Activated T-cell treated with anti-CD3 and anti-CD28 coated beads, Interleukin-2, amount 50 U/mL, for 72 hours (primary cell): ENCODE data around the gene COA4. TPM values are rescaled to one million over a fixed set of nuclear protein-coding genes. Genes with fewer than 3 reads are reported as not detected.
"Not testable (repeated sequence)": the region's sequence is repeated elsewhere in the genome, so short reads cannot be mapped to it uniquely, and the experiment has no call there.

Experiments
- ATAC-seq, 2 donors: fragments of 150-1000 bp; cut with Tn5 transposase; replicated peaks in 1 of 2; 2 replicates each; pipeline ENCODE4 v1.10.0; 2021; ENCODE audit warnings: moderate library complexity in 2 of 2, mild to moderate bottlenecking in 1 of 2
- DNase-seq, 2 donors: peaks; one replicate each; pipeline ENCODE4 v3.0.0; 2021 to 2022; ENCODE audit warnings: mixed read lengths in 1 of 2
- H3K27ac Mint-ChIP-seq: one replicate; pipeline ENCODE4 v1.8.0; 2022; ENCODE audit warnings: mild to moderate bottlenecking, moderate library complexity, mixed read lengths
- H3K27me3 Mint-ChIP-seq: one replicate; pipeline ENCODE4 v1.8.0; 2022; ENCODE audit warnings: low read depth, mixed read lengths
- H3K36me3 Mint-ChIP-seq, 2 donors: one replicate each; pipeline ENCODE4 v1.8.0; 2022; ENCODE audit warnings: mixed read lengths in 2 of 2, mild to moderate bottlenecking in 1 of 2; ENCODE audit not compliant: insufficient read depth in 2 of 2
- H3K4me1 Mint-ChIP-seq: one replicate; pipeline ENCODE4 v1.8.0; 2022; ENCODE audit warnings: low read depth, mixed read lengths
- H3K4me3 Mint-ChIP-seq, 2 donors: one replicate each; pipeline ENCODE4 v1.8.0; 2022; ENCODE audit warnings: mild to moderate bottlenecking in 2 of 2, mixed read lengths in 2 of 2, moderate library complexity in 2 of 2
- H3K9me3 Mint-ChIP-seq, 2 donors: one replicate each; pipeline ENCODE4 v1.8.0; 2022; ENCODE audit warnings: mixed read lengths in 2 of 2
- total RNA-seq, 2 donors: library from RNA; stranded (reverse); gene quantifications; one replicate each; pipeline ENCODE4 v1.2.3, GENCODE V29; 2022

The COA4 gene
- total RNA-seq, 2 donors from 2014 or later = 35.4 to 38.1 TPM

- H3K9me3 Mint-ChIP-seq = no peaks in the 10 kb centered on the region
These were observed 7.2 kb upstream of the COA4 start for GRCh38 chr11:73883856-73884255.

GRCh38 chr11:73880449-73880848 is 3.8 kb upstream of the COA4 start:
- DNase-seq, H3K36me3 Mint-ChIP-seq, H3K27ac Mint-ChIP-seq, H3K27me3 Mint-ChIP-seq, H3K9me3 Mint-ChIP-seq, H3K4me3 Mint-ChIP-seq, ATAC-seq: not testable (repeated sequence)
- peaks cover 31% of the 10 kb centered on the region for H3K4me1 Mint-ChIP-seq

More at GRCh38 chr11:73883856-73884255, 7.2 kb upstream of the COA4 start:
- Mint-ChIP-seq H3K36me3 (peaks cover 3 to 5% of the 10 kb centered on the region in 2 donors), H3K4me3 (no peak overlapping the region), H3K27ac (no peak overlapping the region), H3K4me1 (peaks cover 5% of the 10 kb centered on the region), H3K27me3 (no peaks in the 10 kb centered on the region)
- no peak for ATAC-seq
- DNase-seq = no peak

GRCh38 chr11:73878771-73879170 is 2.1 kb upstream of the COA4 start:
- Mint-ChIP-seq H3K27ac (peak overlapping the region; percentile 96), H3K36me3 (peaks cover 2 to 12% of the 10 kb centered on the region in 2 donors), H3K4me3 (peak overlapping the region in 1 of 2 donors; percentile 97), H3K4me1 (peaks cover 47% of the 10 kb centered on the region), H3K9me3 (no peaks in the 10 kb centered on the region), H3K27me3 (no peaks in the 10 kb centered on the region)
- DNase-seq (no peak), ATAC-seq (no peak)

- peaks cover 47% of the 10 kb centered on the region for H3K4me1 Mint-ChIP-seq
- peaks cover 2 to 28% of the 10 kb centered on the region in 2 donors for H3K36me3 Mint-ChIP-seq
- peak overlapping the region; percentile 96 to 97 for H3K4me3 Mint-ChIP-seq
- H3K27me3 Mint-ChIP-seq = no peaks in the 10 kb centered on the region
- H3K27ac Mint-ChIP-seq = peak overlapping the region; percentile 96
- H3K9me3 Mint-ChIP-seq = no peaks in the 10 kb centered on the region
- DNase-seq = peak in 1 of 2 donors; percentile 2
- no peak for ATAC-seq
These were observed 806 bp downstream of the COA4 start for GRCh38 chr11:73875840-73876239.

- Mint-ChIP-seq H3K36me3 (peaks cover 2 to 28% of the 10 kb centered on the region in 2 donors), H3K4me3 (peak overlapping the region; percentile 96 to 97), H3K9me3 (no peaks in the 10 kb centered on the region), H3K27ac (peak overlapping the region; percentile 96), H3K4me1 (peaks cover 47% of the 10 kb centered on the region), H3K27me3 (no peaks in the 10 kb centered on the region)
- DNase-seq (no peak), ATAC-seq (no peak)
These were observed 1.3 kb downstream of the COA4 start for GRCh38 chr11:73875380-73875779.

- Mint-ChIP-seq H3K4me3 (no peak overlapping the region), H3K36me3 (peaks cover 2 to 28% of the 10 kb centered on the region in 2 donors), H3K27me3 (no peaks in the 10 kb centered on the region), H3K27ac (peak overlapping the region; percentile 79), H3K9me3 (no peaks in the 10 kb centered on the region), H3K4me1 (peaks cover 38% of the 10 kb centered on the region)
- DNase-seq (no peak), ATAC-seq (no peak)
These were observed 3.8 kb downstream of the COA4 start for GRCh38 chr11:73872749-73873357.

- no peak overlapping the region for H3K27ac Mint-ChIP-seq
- H3K4me3 Mint-ChIP-seq = no peak overlapping the region
- ATAC-seq (no peak), DNase-seq (no peak)
- H3K9me3 Mint-ChIP-seq = no peaks in the 10 kb centered on the region
- H3K4me1 Mint-ChIP-seq = peaks cover 14% of the 10 kb centered on the region
- peaks cover 0 to 20% of the 10 kb centered on the region in 2 donors for H3K36me3 Mint-ChIP-seq
- no peaks in the 10 kb centered on the region for H3K27me3 Mint-ChIP-seq
These were observed 6.4 kb downstream of the COA4 start for GRCh38 chr11:73870261-73870660.

- H3K4me1 Mint-ChIP-seq = peaks cover 6% of the 10 kb centered on the region
- no peak overlapping the region for H3K4me3 Mint-ChIP-seq
- H3K27ac Mint-ChIP-seq = peak overlapping the region; percentile 71
- H3K27me3 Mint-ChIP-seq = no peaks in the 10 kb centered on the region
- H3K36me3 Mint-ChIP-seq = peaks cover 0 to 20% of the 10 kb centered on the region in 2 donors
- no peaks in the 10 kb centered on the region for H3K9me3 Mint-ChIP-seq
- DNase-seq = no peak
- ATAC-seq = no peak
These were observed 7.2 kb downstream of the COA4 start for GRCh38 chr11:73869332-73869949.

- H3K4me1 Mint-ChIP-seq = no peaks in the 10 kb centered on the region
- H3K9me3 Mint-ChIP-seq = no peaks in the 10 kb centered on the region
- no peak overlapping the region for H3K27ac Mint-ChIP-seq
- H3K36me3 Mint-ChIP-seq = peaks cover 0 to 1% of the 10 kb centered on the region in 2 donors
- no peaks in the 10 kb centered on the region for H3K27me3 Mint-ChIP-seq
- DNase-seq = no peak
- H3K4me3 Mint-ChIP-seq = no peak overlapping the region
- ATAC-seq = peak in 1 of 2 donors; percentile 35
These were observed 10.1 kb downstream of the COA4 start for GRCh38 chr11:73866586-73866996.

- Mint-ChIP-seq H3K36me3 (no peaks in the 10 kb centered on the region), H3K27ac (no peak overlapping the region), H3K4me1 (no peaks in the 10 kb centered on the region), H3K4me3 (no peak overlapping the region), H3K9me3 (no peaks in the 10 kb centered on the region), H3K27me3 (no peaks in the 10 kb centered on the region)
- ATAC-seq (no peak), DNase-seq (no peak)
These were observed 10.5 kb downstream of the COA4 start for GRCh38 chr11:73866095-73866579.

- Mint-ChIP-seq H3K4me1 (no peaks in the 10 kb centered on the region), H3K27me3 (no peaks in the 10 kb centered on the region), H3K9me3 (no peaks in the 10 kb centered on the region), H3K36me3 (peaks cover 2 to 3% of the 10 kb centered on the region in 2 donors), H3K4me3 (no peak overlapping the region), H3K27ac (no peak overlapping the region)
- ATAC-seq = no peak
- no peak for DNase-seq
These were observed 13.7 kb downstream of the COA4 start for GRCh38 chr11:73862986-73863385.

- ATAC-seq (no peak), DNase-seq (no peak)
- Mint-ChIP-seq H3K36me3 (peaks cover 2 to 3% of the 10 kb centered on the region in 2 donors), H3K27ac (no peak overlapping the region), H3K27me3 (no peaks in the 10 kb centered on the region), H3K4me3 (no peak overlapping the region), H3K9me3 (no peaks in the 10 kb centered on the region), H3K4me1 (no peaks in the 10 kb centered on the region)
These were observed 16.4 kb downstream of the COA4 start for GRCh38 chr11:73860202-73860601.

- Mint-ChIP-seq H3K36me3 (peaks cover 2 to 3% of the 10 kb centered on the region in 2 donors), H3K4me3 (no peak overlapping the region), H3K4me1 (no peaks in the 10 kb centered on the region), H3K27me3 (no peaks in the 10 kb centered on the region), H3K9me3 (no peaks in the 10 kb centered on the region), H3K27ac (no peak overlapping the region)
- ATAC-seq (no peak), DNase-seq (no peak)
These were observed 17.0 kb downstream of the COA4 start for GRCh38 chr11:73859671-73860070.
